HepG2 (cell line): ENCODE data around the gene FAM131A. TPM values are rescaled to one million over a fixed set of nuclear protein-coding genes. Genes with fewer than 3 reads are reported as not detected.

Experiments
- ATAC-seq: fragments of 200-7000 bp; cut with Tn5 transposase; 3 replicates; pipeline ENCODE4 v1.9.1; 2020; ENCODE audit warnings: mild to moderate bottlenecking, moderate library complexity
- BruUV-seq: library from RNA; stranded (reverse); fragments of 400-500 nt; replicated peaks from 2 replicates; lab custom pipeline; 2021; lab: Mats Ljungman, UMichigan
- CTCF ChIA-PET: fragments of 300-600 bp; formaldehyde crosslinking; extraction: SDS; loops from one replicate; lab custom pipeline; 2021; ENCODE audit warnings: low total read pairs, inconsistent platforms, low intra/inter-chr PET ratio; lab: Yijun Ruan, JAX
- POLR2A ChIA-PET: fragments of 350-600 bp; sonication (Branson Sonifier 250); formaldehyde crosslinking; loops from one replicate; lab custom pipeline; 2020; ENCODE audit warnings: antibody characterized with exemption, inconsistent platforms; lab: Yijun Ruan, JAX
- DNase-seq: peaks from one replicate; pipeline ENCODE4 v3.0.0-alpha.2; 2015; ENCODE audit warnings: low spot score
- FAIRE-seq: peaks from 3 replicates; lab custom pipeline; 2011; peaks lifted over from hg19 to GRCh38; lab: Jason Lieb, UNC
- H2AFZ ChIP-seq: one replicate; pipeline ENCODE4 v1.6.1; 2011; ENCODE audit warnings: low read length, inconsistent platforms
- H3K27ac ChIP-seq: fragments of 300-600 bp; 3 replicates; pipeline ENCODE4 v1.8.0; 2011; ENCODE audit warnings: mixed run types, mild to moderate bottlenecking, mixed read lengths, low read length, inconsistent platforms; ENCODE audit not compliant: insufficient read depth; ENCODE audit errors: extremely low read length
- H3K27me3 ChIP-seq, 2 experiments: fragments of 200-600 bp in 1 of 2; 2 replicates in 1 of 2; 3 replicates in 1 of 2; pipeline versions ENCODE4 v1.6.0 to v1.8.0; 2011; ENCODE audit warnings: low read length in 2 of 2, mild to moderate bottlenecking in 2 of 2, moderate library complexity in 2 of 2, inconsistent platforms in 1 of 2; ENCODE audit not compliant: insufficient read depth in 2 of 2, control insufficient read depth in 1 of 2
- H3K36me3 ChIP-seq, 2 experiments: fragments of 200-600 bp in 1 of 2; replicated peaks in 1 of 2; 2 replicates in 1 of 2; 3 replicates in 1 of 2; pipeline versions ENCODE4 v1.5.1 to v1.8.0; 2011; ENCODE audit warnings: low read length in 2 of 2, inconsistent platforms in 1 of 2; ENCODE audit not compliant: insufficient read depth in 2 of 2, control insufficient read depth in 1 of 2
- H3K4me1 ChIP-seq: 2 replicates; pipeline ENCODE4 v1.5.1; 2012; ENCODE audit warnings: low read length, inconsistent platforms; ENCODE audit not compliant: insufficient read depth
- H3K4me2 ChIP-seq: 2 replicates; pipeline ENCODE4 v1.6.0; 2011; ENCODE audit warnings: low read depth, low read length, inconsistent platforms
- H3K4me3 ChIP-seq, 3 experiments: fragments of 200-600 bp in 1 of 3; sonication (generic), shearing (Covaris generic) in 1 of 3; replicated peaks in 1 of 3; 2 replicates each; pipeline ENCODE4 v1.5.1; 2011 to 2016; ENCODE audit warnings: low read length in 3 of 3, inconsistent platforms in 2 of 3, low read depth in 2 of 3, mild to moderate bottlenecking in 2 of 3, control low read depth in 1 of 3, mixed read lengths in 1 of 3; ENCODE audit not compliant: insufficient read depth in 1 of 3
- H3K79me2 ChIP-seq: one replicate; pipeline ENCODE4 v1.6.1; 2011; ENCODE audit warnings: low read length, inconsistent platforms; ENCODE audit not compliant: insufficient read depth
- H3K9ac ChIP-seq: 2 replicates; pipeline ENCODE4 v1.6.0; 2011; ENCODE audit warnings: mild to moderate bottlenecking, low read depth, low read length, inconsistent platforms; ENCODE audit not compliant: insufficient read depth
- H3K9me3 ChIP-seq: 2 replicates; pipeline ENCODE4 v1.5.1; 2012; ENCODE audit warnings: mild to moderate bottlenecking, low read length
- H4K20me1 ChIP-seq: 2 replicates; pipeline ENCODE4 v1.6.0; 2011; ENCODE audit warnings: inconsistent platforms, mild to moderate bottlenecking, low read length, moderate library complexity; ENCODE audit not compliant: insufficient read depth
- HNRNPL ChIP-seq: fragments of 200-400 bp; formaldehyde crosslinking; IDR thresholded peaks from 2 replicates; pipeline ENCODE4 v1.6.1; 2017; ENCODE audit warnings: mild to moderate bottlenecking, low read depth, low read length
- MIXL1 ChIP-seq: IDR thresholded peaks from 2 replicates; pipeline ENCODE4 v1.6.1; 2016
- NCOA1 ChIP-seq: sonication (generic); formaldehyde crosslinking; IDR thresholded peaks from 2 replicates; pipeline ENCODE4 v1.9.0; 2021; ENCODE audit warnings: missing genetic modification reagents
- SALL2 ChIP-seq: sonication (generic); formaldehyde crosslinking; IDR thresholded peaks from 2 replicates; pipeline ENCODE4 v1.8.1; 2023; ENCODE audit warnings: mild to moderate bottlenecking, missing genetic modification reagents, inconsistent platforms
- ZMYM2 ChIP-seq: sonication (generic); formaldehyde crosslinking; IDR thresholded peaks from 2 replicates; pipeline ENCODE4 v1.8.0; 2022; ENCODE audit warnings: mild to moderate bottlenecking, missing genetic modification reagents
- ZNF709 ChIP-seq: sonication (generic); formaldehyde crosslinking; IDR thresholded peaks from 2 replicates; pipeline ENCODE4 v1.5.0; 2020; ENCODE audit warnings: mild to moderate bottlenecking, missing genetic modification reagents
- WGBS: methylation state at CpG from one replicate; pipeline ENCODE4 v1.1.6; 2017; ENCODE audit warnings: low lambda C conversion rate; 5-methylcytosine and 5-hydroxymethylcytosine counted together
- in situ Hi-C: cut with HindIII; loops from 2 replicates; pipeline ENCODE4 v1.10.0; 2017; ENCODE audit warnings: low pct_unique_long_range_greater_than_20kb; ENCODE audit not compliant: extremely low pct_ligation_motif_present
- intact Hi-C: fragments of 100-400 bp; cut with micrococcal nuclease; formaldehyde crosslinking; loops from one replicate; pipeline ENCODE4 v1.10.0; 2022; ENCODE audit not compliant: unreplicated experiment
- polyA plus RNA-seq, 8 experiments: library from polyadenylated mRNA; depleted of rRNA in 3 of 8; stranded (reverse) in 7 of 8; unstranded in 1 of 8; fragments of >200 nt; fragmentation: Illumina TruSeq in 4 of 8; extraction: Trizol in 4 of 8; gene quantifications; 2 replicates each; pipeline versions ENCODE4 v1.2.1 to v1.2.3, GENCODE V29; 2011 to 2016; ENCODE audit warnings: low read depth in 4 of 8, missing spikeins in 1 of 8, mixed read lengths in 1 of 8; ENCODE audit not compliant: insufficient read depth in 1 of 8
- small RNA-seq, 3 experiments: library from RNA; depleted of rRNA; stranded (forward); fragments of <200 nt; gene quantifications; one replicate each; pipeline ENCODE3, GENCODE V24; 2012; ENCODE audit warnings: low read depth in 2 of 3, low replicate concordance in 1 of 3; ENCODE audit not compliant: insufficient read length in 3 of 3, insufficient read depth in 2 of 3
- total RNA-seq, 5 experiments: library from RNA; depleted of rRNA; stranded (reverse); fragments of >200 nt; fragmentation: Illumina TruSeq; extraction: Trizol; gene quantifications; 2 replicates each; pipeline ENCODE4 v1.2.3, GENCODE V29; 2016; ENCODE audit warnings: low read depth in 1 of 5

Gene FAM131A
- total and polyA plus RNA-seq, 2 of the 13 experiments (the other 11 are each of a cell fraction or from before 2014, with no cell fraction given), result 9.2 to 9.3 TPM

- no peaks in the 10 kb centered on the region for H4K20me1 ChIP-seq
- no peak for ATAC-seq
- H3K27me3 ChIP-seq, result peaks cover 0 to 4% of the 10 kb centered on the region in 2 experiments; a peak in 1 of 5 replicates
- intact Hi-C loops, result no loop called here
- FAIRE-seq, result no peak
- H3K9me3 ChIP-seq, result no peaks in the 10 kb centered on the region
- 42% methylated on average over 2 of the region's 5 CpGs for WGBS
- CTCF ChIA-PET, result no interaction called here
- no peak overlapping the region for H2AFZ ChIP-seq
- POLR2A ChIA-PET, result interaction anchor here (0.9 to 1.5 kb wide), 2 partner anchors 18 to 33 kb away, joined by 3 to 6 read pairs; partner anchors contain the start of gene THPO
- no peaks in the 10 kb centered on the region for H3K4me1 ChIP-seq
- no peak overlapping the region for H3K27ac ChIP-seq
- H3K79me2 ChIP-seq, result no peaks in the 10 kb centered on the region
- H3K36me3 ChIP-seq, result no peaks in the 10 kb centered on the region
- TF ChIP-seq SALL2, result no peak
- no peak for TF ChIP-seq MIXL1 (CRISPR knock-in tag)
- no peak for TF ChIP-seq NCOA1 (CRISPR knock-in tag)
- TF ChIP-seq ZNF709 (CRISPR knock-in tag), result no peak
- TF ChIP-seq ZMYM2 (CRISPR knock-in tag), result no peak
- TF ChIP-seq HNRNPL, result no peak
- no peak overlapping the region for H3K9ac ChIP-seq
- no peak for DNase-seq
- BruUV-seq, result no TSS peak
- H3K4me2 ChIP-seq, result no peak overlapping the region
- H3K4me3 ChIP-seq, result no peak overlapping the region
- in situ Hi-C loops, result no loop called here
Observed at GRCh38 chr3:184395320-184395660, 57.9 kb downstream of the FAM131A start.

Small RNAs within 50 kb of the gene (small RNA-seq; reads per million reads assigned to genes)
- gene SNORD66, result 733 to 8,070 (median 1,204) reads per million in 3 experiments

Other genes starting within 250 kb of the FAM131A start
- gene HTR3E, start 240.5 kb upstream of the FAM131A start, total RNA-seq (2016; rRNA removed; fragmentation: Illumina TruSeq; extraction: Trizol), result not detected in 2 replicates
- gene HTR3E, start 240.5 kb upstream of the FAM131A start, polyA plus RNA-seq (2011; rRNA removed), result not detected in 2 replicates
- 60.2 and 60.3 TPM in 2 replicates for gene EIF2B5, start 202.2 kb upstream of the FAM131A start, total RNA-seq (2016; rRNA removed; fragmentation: Illumina TruSeq; extraction: Trizol)
- 38.4 and 42.2 TPM in 2 replicates for gene EIF2B5, start 202.2 kb upstream of the FAM131A start, polyA plus RNA-seq (2011; rRNA removed)
- gene DVL3, start 182.2 kb upstream of the FAM131A start, total RNA-seq (2016; rRNA removed; fragmentation: Illumina TruSeq; extraction: Trizol), result 25.4 and 29.0 TPM in 2 replicates
- 36.1 and 42.9 TPM in 2 replicates for gene DVL3, start 182.2 kb upstream of the FAM131A start, polyA plus RNA-seq (2011; rRNA removed)
- 124 and 126 TPM in 2 replicates for gene AP2M1, start 162.7 kb upstream of the FAM131A start, total RNA-seq (2016; rRNA removed; fragmentation: Illumina TruSeq; extraction: Trizol)
- 146 and 189 TPM in 2 replicates for gene AP2M1, start 162.7 kb upstream of the FAM131A start, polyA plus RNA-seq (2011; rRNA removed)
- gene ABCF3, start 151.4 kb upstream of the FAM131A start, total RNA-seq (2016; rRNA removed; fragmentation: Illumina TruSeq; extraction: Trizol), result 32.7 and 38.8 TPM in 2 replicates
- 46.5 and 48.2 TPM in 2 replicates for gene ABCF3, start 151.4 kb upstream of the FAM131A start, polyA plus RNA-seq (2011; rRNA removed)
- 0.04 TPM in 1 of 2 replicates, not detected in the other for gene VWA5B2, start 108.0 kb upstream of the FAM131A start, total RNA-seq (2016; rRNA removed; fragmentation: Illumina TruSeq; extraction: Trizol)
- 0.03 and 0.04 TPM in 2 replicates for gene VWA5B2, start 108.0 kb upstream of the FAM131A start, polyA plus RNA-seq (2011; rRNA removed)
- 28.8 and 46.6 TPM in 2 replicates for gene ALG3, start 88.6 kb upstream of the FAM131A start, total RNA-seq (2016; rRNA removed; fragmentation: Illumina TruSeq; extraction: Trizol)
- 57.1 and 63.2 TPM in 2 replicates for gene ALG3, start 88.6 kb upstream of the FAM131A start, polyA plus RNA-seq (2011; rRNA removed)
- gene EEF1AKMT4, start 87.9 kb upstream of the FAM131A start, total RNA-seq (2016; rRNA removed; fragmentation: Illumina TruSeq; extraction: Trizol), result 13.1 and 16.4 TPM in 2 replicates
- 14.6 and 15.8 TPM in 2 replicates for gene EEF1AKMT4, start 87.9 kb upstream of the FAM131A start, polyA plus RNA-seq (2011; rRNA removed)
- 0.27 TPM in 1 of 2 replicates, not detected in the other for gene CAMK2N2, start 76.0 kb upstream of the FAM131A start, total RNA-seq (2016; rRNA removed; fragmentation: Illumina TruSeq; extraction: Trizol)
- 0.04 and 0.12 TPM in 2 replicates for gene CAMK2N2, start 76.0 kb upstream of the FAM131A start, polyA plus RNA-seq (2011; rRNA removed)
- gene ECE2, start 61.6 kb upstream of the FAM131A start, total RNA-seq (2016; rRNA removed; fragmentation: Illumina TruSeq; extraction: Trizol), result not detected in 2 replicates
- 0.03 TPM in 1 of 2 replicates, not detected in the other for gene ECE2, start 61.6 kb upstream of the FAM131A start, polyA plus RNA-seq (2011; rRNA removed)
- 200 and 312 TPM in 2 replicates for gene PSMD2, start 38.4 kb upstream of the FAM131A start, total RNA-seq (2016; rRNA removed; fragmentation: Illumina TruSeq; extraction: Trizol)
- gene PSMD2, start 38.4 kb upstream of the FAM131A start, polyA plus RNA-seq (2011; rRNA removed), result 125 and 152 TPM in 2 replicates
- 213 and 244 TPM in 2 replicates for gene EIF4G1, start 23.0 kb upstream of the FAM131A start, total RNA-seq (2016; rRNA removed; fragmentation: Illumina TruSeq; extraction: Trizol)
- gene EIF4G1, start 23.0 kb upstream of the FAM131A start, polyA plus RNA-seq (2011; rRNA removed), result 208 and 228 TPM in 2 replicates
- 5.2 and 13.5 TPM in 2 replicates for gene CLCN2, start 24.0 kb downstream of the FAM131A start, total RNA-seq (2016; rRNA removed; fragmentation: Illumina TruSeq; extraction: Trizol)
- 11.4 and 14.3 TPM in 2 replicates for gene CLCN2, start 24.0 kb downstream of the FAM131A start, polyA plus RNA-seq (2011; rRNA removed)
- 109 and 118 TPM in 2 replicates for gene POLR2H, start 24.1 kb downstream of the FAM131A start, total RNA-seq (2016; rRNA removed; fragmentation: Illumina TruSeq; extraction: Trizol)
- gene POLR2H, start 24.1 kb downstream of the FAM131A start, polyA plus RNA-seq (2011; rRNA removed), result 165 and 194 TPM in 2 replicates
- 2.8 and 2.9 TPM in 2 replicates for gene THPO, start 40.6 kb downstream of the FAM131A start, total RNA-seq (2016; rRNA removed; fragmentation: Illumina TruSeq; extraction: Trizol)
- 4.7 and 4.8 TPM in 2 replicates for gene THPO, start 40.6 kb downstream of the FAM131A start, polyA plus RNA-seq (2011; rRNA removed)
- 3.4 and 22.2 TPM in 2 replicates for gene CHRD, start 42.5 kb downstream of the FAM131A start, total RNA-seq (2016; rRNA removed; fragmentation: Illumina TruSeq; extraction: Trizol)
- 35.2 and 59.2 TPM in 2 replicates for gene CHRD, start 42.5 kb downstream of the FAM131A start, polyA plus RNA-seq (2011; rRNA removed)
- not detected in 2 replicates for gene EPHB3, start 224.2 kb downstream of the FAM131A start, total RNA-seq (2016; rRNA removed; fragmentation: Illumina TruSeq; extraction: Trizol)
- gene EPHB3, start 224.2 kb downstream of the FAM131A start, polyA plus RNA-seq (2011; rRNA removed), result 0.01 TPM in 2 replicates